Mucosa of descending colon (tissue), 3 donors: ENCODE data around the gene KRT27. TPM values are rescaled to one million over a fixed set of nuclear protein-coding genes. Genes with fewer than 3 reads are reported as not detected.

ENCODE experiments used
- ATAC-seq: fragments of 200-7000 bp; cut with Tn5 transposase; one replicate; pipeline ENCODE4 v1.9.1; 2020; ENCODE audit warnings: mild to moderate bottlenecking, moderate library complexity
- DNase-seq, 3 donors: peaks; one replicate each; pipeline ENCODE4 v3.0.0-alpha.2; 2020
- H3K36me3 ChIP-seq: fragments of 200-600 bp; one replicate; pipeline ENCODE4 v1.8.0; 2021; ENCODE audit warnings: low read depth, mild to moderate bottlenecking
- H3K4me1 ChIP-seq: fragments of 200-600 bp; one replicate; pipeline ENCODE4 v1.8.0; 2021; ENCODE audit warnings: low read depth, mild to moderate bottlenecking
- H3K4me3 ChIP-seq: fragments of 200-600 bp; one replicate; pipeline ENCODE4 v1.8.0; 2021; ENCODE audit warnings: mild to moderate bottlenecking
- H3K9me3 ChIP-seq: fragments of 200-600 bp; one replicate; pipeline ENCODE4 v1.8.0; 2021; ENCODE audit warnings: mild to moderate bottlenecking
- intact Hi-C, 2 donors: fragments of 100-400 bp; cut with DNase I in 1 of 2; cut with micrococcal nuclease in 1 of 2; formaldehyde crosslinking; loops; one replicate each; pipeline versions ENCODE4 v1.11.0 to v1.11.1; 2022; cut with DNase I, micrococcal nuclease
- total RNA-seq, 3 donors: library from RNA; stranded (reverse); fragmentation: NEBNext Ultra II Directional in 2 of 3; extraction: Animal tissue kit (Norgen Biotek cat#: 25700) in 2 of 3; gene quantifications; one replicate each; pipeline versions ENCODE4 v1.2.1 to v1.2.4, GENCODE V29; 2021 to 2023
- TF ChIP-seq, protein P1 (sequence below): fragments of 200-600 bp; IDR thresholded peaks from one replicate; pipeline ENCODE4 v1.8.0; 2022; ENCODE audit warnings: antibody characterized with exemption, mild to moderate bottlenecking
- donor health status: DM: no; HTN: no; CAD: no; lungs with moderate emphysema.
- donor health status: DM: no; HTN: no; CAD: no.
- donor health status: DM: no; HTN: yes; CAD: no.

The KRT27 gene
- total RNA-seq, 3 donors from 2014 or later = not detected

DNA sequence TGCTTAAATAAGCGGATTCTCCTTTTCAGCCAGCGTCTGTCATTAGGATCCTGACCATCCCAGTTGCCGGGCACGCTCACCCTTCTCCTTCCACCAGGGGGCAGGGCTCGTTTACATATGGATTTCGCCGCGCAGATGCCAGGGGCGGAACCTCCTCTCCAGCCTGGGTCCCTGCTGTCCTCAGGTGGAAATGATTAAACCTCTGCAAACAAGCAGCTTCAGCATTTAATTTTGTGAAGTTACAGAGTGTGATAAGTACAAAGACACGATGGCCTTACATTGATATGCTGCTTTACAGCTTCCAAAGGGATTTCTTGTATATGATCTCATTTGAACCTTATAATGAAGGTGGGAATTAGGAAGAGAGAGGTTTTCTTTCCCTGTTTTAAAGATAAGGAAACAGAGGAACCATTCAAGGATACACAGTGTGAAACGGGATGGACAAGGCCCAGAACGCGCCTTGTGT is 21.3 kb upstream of the KRT27 start:
- H3K4me1 ChIP-seq = no peaks in the 10 kb centered on the region
- DNase-seq = peak; percentile 78 to 92 (median 86)
- intact Hi-C loops = loop anchor here in 1 of 2 donors (5.0 kb wide), 1 partner anchor 864 kb away; no protein-coding TSS in a partner anchor
- H3K36me3 ChIP-seq = no peaks in the 10 kb centered on the region
- no peaks in the 10 kb centered on the region for H3K9me3 ChIP-seq
- H3K4me3 ChIP-seq = no peak overlapping the region
- ATAC-seq = peak; percentile 100
- TF ChIP-seq, protein P1, sequence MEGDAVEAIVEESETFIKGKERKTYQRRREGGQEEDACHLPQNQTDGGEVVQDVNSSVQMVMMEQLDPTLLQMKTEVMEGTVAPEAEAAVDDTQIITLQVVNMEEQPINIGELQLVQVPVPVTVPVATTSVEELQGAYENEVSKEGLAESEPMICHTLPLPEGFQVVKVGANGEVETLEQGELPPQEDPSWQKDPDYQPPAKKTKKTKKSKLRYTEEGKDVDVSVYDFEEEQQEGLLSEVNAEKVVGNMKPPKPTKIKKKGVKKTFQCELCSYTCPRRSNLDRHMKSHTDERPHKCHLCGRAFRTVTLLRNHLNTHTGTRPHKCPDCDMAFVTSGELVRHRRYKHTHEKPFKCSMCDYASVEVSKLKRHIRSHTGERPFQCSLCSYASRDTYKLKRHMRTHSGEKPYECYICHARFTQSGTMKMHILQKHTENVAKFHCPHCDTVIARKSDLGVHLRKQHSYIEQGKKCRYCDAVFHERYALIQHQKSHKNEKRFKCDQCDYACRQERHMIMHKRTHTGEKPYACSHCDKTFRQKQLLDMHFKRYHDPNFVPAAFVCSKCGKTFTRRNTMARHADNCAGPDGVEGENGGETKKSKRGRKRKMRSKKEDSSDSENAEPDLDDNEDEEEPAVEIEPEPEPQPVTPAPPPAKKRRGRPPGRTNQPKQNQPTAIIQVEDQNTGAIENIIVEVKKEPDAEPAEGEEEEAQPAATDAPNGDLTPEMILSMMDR = peak; percentile 65

DNA sequence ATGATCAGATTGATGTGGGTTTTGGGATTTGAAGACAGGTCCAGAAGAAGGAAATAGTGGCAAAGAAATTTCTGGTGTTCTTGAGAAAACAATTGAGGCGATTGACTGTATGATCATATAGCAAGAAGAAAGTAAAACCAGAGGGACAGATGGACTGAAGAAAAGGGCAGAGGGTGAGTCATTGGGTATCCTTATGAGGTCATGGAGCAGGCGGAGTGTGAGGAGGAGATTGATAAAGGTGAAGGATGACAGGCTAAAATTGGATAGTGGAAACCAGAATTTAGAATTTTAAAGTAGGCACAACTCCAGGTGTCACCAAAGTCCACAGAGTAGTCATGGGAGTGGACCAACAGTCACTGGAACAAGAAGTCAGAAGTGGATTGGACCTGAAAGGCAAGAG is 18.8 kb upstream of the KRT27 start:
- TF ChIP-seq, protein P1 = no peak
- H3K9me3 ChIP-seq = no peaks in the 10 kb centered on the region
- no peak overlapping the region for H3K4me3 ChIP-seq
- no peaks in the 10 kb centered on the region for H3K36me3 ChIP-seq
- intact Hi-C loops = loop anchor here in 1 of 2 donors (5.0 kb wide), 1 partner anchor 866 kb away; no protein-coding TSS in a partner anchor
- no peak for DNase-seq
- ATAC-seq = no peak
- no peaks in the 10 kb centered on the region for H3K4me1 ChIP-seq

DNA sequence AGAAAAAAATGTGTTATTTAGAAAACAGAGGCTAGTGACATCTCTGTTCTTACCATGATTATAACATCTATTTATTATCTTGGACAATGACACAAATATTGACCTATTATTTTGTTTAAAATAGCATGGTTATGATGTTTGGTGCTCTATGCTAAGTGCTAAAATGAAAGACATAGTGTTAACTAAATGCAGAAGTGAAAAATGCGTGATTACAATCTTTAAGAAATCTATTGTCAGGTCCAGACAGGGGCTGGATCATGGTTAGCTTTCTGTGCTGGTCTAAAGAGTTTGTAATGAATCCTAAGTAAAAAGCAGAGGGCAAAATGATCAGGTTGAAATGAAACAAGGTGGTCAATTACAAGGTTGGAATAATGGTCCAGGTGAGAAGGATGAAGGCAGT is 18.0 kb upstream of the KRT27 start:
- Histone ChIP-seq H3K4me1 (no peaks in the 10 kb centered on the region), H3K9me3 (no peaks in the 10 kb centered on the region), H3K36me3 (no peaks in the 10 kb centered on the region), H3K4me3 (no peak overlapping the region)
- intact Hi-C loops = loop anchor here in 1 of 2 donors (5.0 kb wide), 1 partner anchor 867 kb away; no protein-coding TSS in a partner anchor
- TF ChIP-seq, protein P1 = no peak
- ATAC-seq (no peak), DNase-seq (no peak)

DNA sequence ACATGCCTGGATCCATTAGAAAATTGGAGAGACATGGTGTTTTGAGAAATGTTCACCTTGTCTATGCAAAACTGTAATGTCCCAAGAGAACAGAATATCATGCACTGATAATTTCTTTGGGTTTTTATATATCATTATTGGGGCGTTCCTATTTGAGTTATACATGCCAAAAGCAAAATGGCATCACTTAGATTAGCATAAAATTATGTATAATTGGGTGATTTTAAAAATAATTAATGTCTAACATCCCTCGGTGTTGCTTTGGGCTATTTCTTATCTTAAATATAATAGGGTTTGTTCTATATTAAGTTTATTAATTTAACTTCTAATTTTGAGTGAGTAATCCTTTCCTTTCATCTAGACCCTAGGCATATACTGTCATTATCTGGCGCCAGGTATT is 17.5 kb upstream of the KRT27 start, which contains the start of gene KRT28:
Gene KRT28, minus strand, starts transcription at position 101 of the 400 bp plus-strand sequence. Its CDS starts 66 bp downstream, at position 35.
- intact Hi-C loops = loop anchor here in 1 of 2 donors (5.0 kb wide), 1 partner anchor 867 kb away; no protein-coding TSS in a partner anchor
- Histone ChIP-seq H3K4me1 (no peaks in the 10 kb centered on the region), H3K9me3 (no peaks in the 10 kb centered on the region), H3K4me3 (no peak within 1 kb of the TSS), H3K36me3 (no peaks in the 10 kb centered on the region)
- DNase-seq (no peak), ATAC-seq (no peak)
- TF ChIP-seq, protein P1 = no peak

DNA sequence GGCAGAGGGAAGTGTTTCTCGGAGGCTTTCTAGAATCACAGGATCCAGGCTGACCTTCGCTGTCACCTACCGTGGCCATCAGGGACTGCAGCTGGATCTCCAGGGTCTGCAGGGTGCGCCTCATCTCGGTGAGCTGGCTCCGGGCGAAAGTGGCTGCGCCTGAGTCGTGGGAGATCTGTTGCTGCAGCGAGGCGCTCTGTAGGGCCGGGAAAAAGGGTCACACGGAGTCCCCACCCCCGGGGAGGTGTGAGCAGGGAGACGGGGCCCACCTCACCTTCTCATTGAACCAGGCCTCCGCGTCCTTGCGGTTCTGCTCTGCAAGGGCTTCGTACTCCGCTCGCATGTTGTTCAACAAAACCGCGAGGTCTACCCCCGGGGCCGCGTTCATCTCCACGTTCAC is 14.5 kb upstream of the KRT27 start:
- no peaks in the 10 kb centered on the region for H3K9me3 ChIP-seq
- intact Hi-C loops = no loop called here
- no peak for ATAC-seq
- no peaks in the 10 kb centered on the region for H3K4me1 ChIP-seq
- DNase-seq = peak in 1 of 3 donors; percentile 51
- H3K4me3 ChIP-seq = no peak overlapping the region
- H3K36me3 ChIP-seq = no peaks in the 10 kb centered on the region
- TF ChIP-seq, protein P1 = no peak
